Common myeloid progenitor, CD34-positive (primary cell): Measurements from ENCODE around the gene SUMF1.
A peak's percentile ranks its signal among the peaks of the same experiment; 100 is the strongest.

Source experiments
- CTCF ChIA-PET: fragments of 350-600 bp; sonication (Branson Sonifier 250); formaldehyde crosslinking; loops from one replicate; lab custom pipeline; 2021; ENCODE audit warnings: antibody characterized with exemption; lab: Charles Lee
- POLR2A ChIA-PET: fragments of 350-600 bp; sonication (Branson Sonifier 250); formaldehyde crosslinking; loops from one replicate; lab custom pipeline; 2021; ENCODE audit warnings: antibody characterized with exemption; lab: Charles Lee
- DNase-seq, 3 donors: peaks; one replicate each; pipeline versions ENCODE4 v3.0.0 to v3.0.0-alpha.2; 2013
- H3K27ac ChIP-seq, 2 experiments: 1 replicate in 1 of 2; 2 replicates in 1 of 2; pipeline ENCODE4 v1.7.0; 2013; ENCODE audit warnings: inconsistent platforms in 2 of 2, low read length in 2 of 2, mild to moderate bottlenecking in 2 of 2, low read depth in 1 of 2, moderate library complexity in 1 of 2; ENCODE audit not compliant: severe bottlenecking in 2 of 2, insufficient read depth in 1 of 2, poor library complexity in 1 of 2
- H3K27me3 ChIP-seq, 5 experiments: replicated peaks in 2 of 5; 1 replicate in 3 of 5; 2 replicates in 2 of 5; pipeline versions ENCODE4 v1.6.1 to v1.7.0; 2013; ENCODE audit warnings: low read length in 4 of 5, mild to moderate bottlenecking in 2 of 5, moderate library complexity in 2 of 5, inconsistent platforms in 1 of 5; ENCODE audit not compliant: insufficient read depth in 5 of 5, control insufficient read depth in 4 of 5
- H3K36me3 ChIP-seq, 4 experiments: 1 replicate in 2 of 4; 2 replicates in 2 of 4; pipeline versions ENCODE4 v1.6.1 to v1.7.0; 2013; ENCODE audit warnings: low read length in 3 of 4, control low read depth in 1 of 4, mild to moderate bottlenecking in 1 of 4; ENCODE audit not compliant: control insufficient read depth in 4 of 4, insufficient read depth in 4 of 4
- H3K4me1 ChIP-seq, 4 experiments: 1 replicate in 3 of 4; 2 replicates in 1 of 4; pipeline versions ENCODE4 v1.6.1 to v1.7.1; 2013; ENCODE audit warnings: low read length in 3 of 4, mild to moderate bottlenecking in 3 of 4, control low read depth in 1 of 4, inconsistent platforms in 1 of 4, moderate library complexity in 1 of 4; ENCODE audit not compliant: control insufficient read depth in 4 of 4, insufficient read depth in 4 of 4; ENCODE audit errors: control extremely low read depth in 1 of 4
- H3K4me3 ChIP-seq, 7 experiments: 1 replicate in 4 of 7; 2 replicates in 3 of 7; pipeline versions ENCODE4 v1.5.1 to v1.7.0; 2013; ENCODE audit warnings: mild to moderate bottlenecking in 7 of 7, low read length in 6 of 7, moderate library complexity in 6 of 7, inconsistent platforms in 2 of 7, low read depth in 2 of 7, control low read depth in 1 of 7; ENCODE audit not compliant: insufficient read depth in 4 of 7, control insufficient read depth in 1 of 7; ENCODE audit errors: extremely low read depth in 1 of 7
- H3K9me3 ChIP-seq, 5 experiments: 1 replicate in 4 of 5; 2 replicates in 1 of 5; pipeline versions ENCODE4 v1.6.1 to v1.7.1; 2013; ENCODE audit warnings: low read length in 4 of 5, mild to moderate bottlenecking in 2 of 5, inconsistent platforms in 1 of 5, low read depth in 1 of 5, moderate library complexity in 1 of 5; ENCODE audit not compliant: control insufficient read depth in 4 of 5, insufficient read depth in 2 of 5; ENCODE audit errors: control extremely low read depth in 1 of 5
- WGBS: methylation state at CpG from one replicate; pipeline ENCODE4 v1.1.5; 2013; ENCODE audit not compliant: insufficient coverage; 5-methylcytosine and 5-hydroxymethylcytosine counted together

The SUMF1 gene

GRCh38 chr3:4498446-4498845, 31.4 kb upstream of the SUMF1 start:
- Histone ChIP-seq H3K27me3 (no peaks in the 10 kb centered on the region), H3K36me3 (peaks cover 9 to 41% (median 31%) of the 10 kb centered on the region in 4 experiments), H3K9me3 (no peaks in the 10 kb centered on the region), H3K27ac (no peak overlapping the region), H3K4me1 (peaks cover 17 to 44% (median 35%) of the 10 kb centered on the region in 4 experiments), H3K4me3 (no peak overlapping the region)
- no peak for DNase-seq
- 97% methylated on average over 4 of the region's 5 CpGs for WGBS
- ChIA-PET POLR2A (no interaction called here), CTCF (interaction anchor here (1.1 kb wide), 1 partner anchor 10 kb away, joined by 4 read pairs; no protein-coding TSS in a partner anchor)

GRCh38 chr3:4497843-4498324, 30.8 kb upstream of the SUMF1 start:
- CTCF ChIA-PET: interaction anchor here (1.0 to 1.1 kb wide), 2 partner anchors 11 to 23 kb away, joined by 3 to 4 read pairs; no protein-coding TSS in a partner anchor
- Histone ChIP-seq H3K27ac (no peak overlapping the region), H3K4me3 (no peak overlapping the region), H3K36me3 (peaks cover 9 to 41% (median 31%) of the 10 kb centered on the region in 4 experiments), H3K4me1 (peaks cover 17 to 39% (median 29%) of the 10 kb centered on the region in 4 experiments), H3K27me3 (no peaks in the 10 kb centered on the region), H3K9me3 (no peaks in the 10 kb centered on the region)
- POLR2A ChIA-PET: interaction anchor here (0.6 kb wide), 1 partner anchor 21 kb away, joined by 4 read pairs; no protein-coding TSS in a partner anchor
- WGBS: 100% methylated on average over 1 of the region's 1 CpG
- DNase-seq: no peak

- Histone ChIP-seq H3K4me3 (peak overlapping the region in 2 of 7 experiments; percentile 35 to 96), H3K4me1 (peaks cover 17 to 39% (median 31%) of the 10 kb centered on the region in 4 experiments), H3K27me3 (no peaks in the 10 kb centered on the region), H3K27ac (peak overlapping the region in 1 of 2 experiments; percentile 95), H3K36me3 (peaks cover 9 to 41% (median 31%) of the 10 kb centered on the region in 4 experiments), H3K9me3 (no peaks in the 10 kb centered on the region)
- ChIA-PET POLR2A (no interaction called here), CTCF (interaction anchor here (1.0 to 2.3 kb wide), 3 partner anchors 14 to 24 kb away, joined by 3 to 4 read pairs (median 4); no protein-coding TSS in a partner anchor)
- no CpG with 5 or more reads among the region's 5 CpGs for WGBS
- no peak for DNase-seq
Observed at GRCh38 chr3:4497005-4497692, 30.1 kb upstream of the SUMF1 start.

GRCh38 chr3:4496087-4496452, 29.0 kb upstream of the SUMF1 start:
- POLR2A ChIA-PET: interaction anchor here (0.6 to 3.8 kb wide), 3 partner anchors 8 to 479 kb away, joined by 3 to 41 read pairs (median 3); no protein-coding TSS in a partner anchor
- peak overlapping the region; percentile 47 to 95 for H3K27ac ChIP-seq
- peaks cover 3 to 31% (median 22%) of the 10 kb centered on the region in 4 experiments for H3K36me3 ChIP-seq
- peak overlapping the region in 5 of 7 experiments; percentile 83 to 97 (median 88) for H3K4me3 ChIP-seq
- WGBS: 80% methylated on average over 1 of the region's 3 CpGs
- H3K27me3 ChIP-seq: no peaks in the 10 kb centered on the region
- CTCF ChIA-PET: interaction anchor here (1.4 to 2.9 kb wide), 7 partner anchors 9 to 89 kb away, joined by 3 to 21 read pairs (median 4); no protein-coding TSS in a partner anchor
- H3K4me1 ChIP-seq: peaks cover 22 to 42% (median 37%) of the 10 kb centered on the region in 4 experiments
- no peaks in the 10 kb centered on the region for H3K9me3 ChIP-seq
- DNase-seq: peak in 1 of 3 donors; percentile 27

- CTCF ChIA-PET: interaction anchor here (0.7 to 3.3 kb wide), 12 partner anchors 10 to 89 kb away, joined by 3 to 23 read pairs (median 4); no protein-coding TSS in a partner anchor
- no peaks in the 10 kb centered on the region for H3K9me3 ChIP-seq
- peaks cover 22 to 42% (median 37%) of the 10 kb centered on the region in 4 experiments for H3K4me1 ChIP-seq
- H3K36me3 ChIP-seq: peaks cover 3 to 26% (median 20%) of the 10 kb centered on the region in 4 experiments
- H3K4me3 ChIP-seq: peak overlapping the region in 6 of 7 experiments; percentile 83 to 97 (median 92)
- no peaks in the 10 kb centered on the region for H3K27me3 ChIP-seq
- 34% methylated on average over 3 of the region's 3 CpGs for WGBS
- peak overlapping the region; percentile 92 to 95 for H3K27ac ChIP-seq
- POLR2A ChIA-PET: interaction anchor here (0.6 to 3.8 kb wide), 9 partner anchors 9 to 480 kb away, joined by 3 to 41 read pairs (median 3); partner anchors contain the start of gene SUMF1
- peak; percentile 67 to 88 (median 81) for DNase-seq
Observed at GRCh38 chr3:4495294-4496086, 28.4 kb upstream of the SUMF1 start.

- H3K27ac ChIP-seq: peak overlapping the region; percentile 92 to 95
- WGBS: 0% methylated on average over 1 of the region's 4 CpGs
- H3K27me3 ChIP-seq: no peaks in the 10 kb centered on the region
- H3K4me1 ChIP-seq: peaks cover 22 to 42% (median 37%) of the 10 kb centered on the region in 4 experiments
- ChIA-PET POLR2A (interaction anchor here (0.7 to 3.8 kb wide), 8 partner anchors 9 to 96 kb away, joined by 3 to 41 read pairs (median 3); partner anchors contain the start of gene SUMF1), CTCF (interaction anchor here (0.7 to 3.3 kb wide), 15 partner anchors 10 to 138 kb away, joined by 3 to 23 read pairs (median 5); no protein-coding TSS in a partner anchor)
- peak overlapping the region; percentile 83 to 97 (median 95) for H3K4me3 ChIP-seq
- peaks cover 3 to 20% (median 14%) of the 10 kb centered on the region in 4 experiments for H3K36me3 ChIP-seq
- no peaks in the 10 kb centered on the region for H3K9me3 ChIP-seq
- peak in 2 of 3 donors; percentile 65 to 78 for DNase-seq
Observed at GRCh38 chr3:4494895-4495264, 27.8 kb upstream of the SUMF1 start.
